ENCODE results near the gene GLP2R.

GLP2R gene

DNA sequence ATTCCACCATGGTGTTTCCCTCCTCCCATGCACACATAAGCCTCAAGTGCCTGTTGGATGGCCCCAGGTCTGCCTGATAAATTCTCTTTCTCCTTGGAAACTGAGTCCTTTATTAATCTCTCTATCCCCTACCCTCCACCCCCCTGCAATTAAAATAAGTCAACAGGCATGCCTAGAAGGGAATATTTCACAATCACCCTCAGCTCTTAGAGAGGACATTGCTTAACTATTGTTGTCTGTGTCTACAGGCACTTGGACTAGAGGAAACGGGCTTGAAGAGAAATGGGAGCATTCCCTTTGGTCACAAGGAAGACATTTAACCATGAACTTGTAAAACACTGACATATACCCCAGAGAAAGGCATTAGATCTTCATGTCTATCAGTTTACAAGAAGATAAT lies 39.9 kb downstream of the GLP2R start:
- CTCF ChIA-PET = interaction anchor here (0.6 to 0.7 kb wide), 2 partner anchors 24 to 818 kb away, joined by 3 to 4 read pairs; no protein-coding TSS in a partner anchor
- no peak overlapping the region for H3K27ac ChIP-seq (ENCODE audit: extremely low read depth, low read depth, low read length)
- TF ChIP-seq ZEB2 (tag by site-specific recombination; IDR thresholded peaks at IDR 0.05) (no peak), HOXC10 (CRISPR knock-in tag; IDR thresholded peaks at IDR 0.05) (no peak), ZNF830 (tag by site-specific recombination; IDR thresholded peaks at IDR 0.05; ENCODE audit: low read depth) (no peak)
- TF ChIP-seq, protein P1, sequence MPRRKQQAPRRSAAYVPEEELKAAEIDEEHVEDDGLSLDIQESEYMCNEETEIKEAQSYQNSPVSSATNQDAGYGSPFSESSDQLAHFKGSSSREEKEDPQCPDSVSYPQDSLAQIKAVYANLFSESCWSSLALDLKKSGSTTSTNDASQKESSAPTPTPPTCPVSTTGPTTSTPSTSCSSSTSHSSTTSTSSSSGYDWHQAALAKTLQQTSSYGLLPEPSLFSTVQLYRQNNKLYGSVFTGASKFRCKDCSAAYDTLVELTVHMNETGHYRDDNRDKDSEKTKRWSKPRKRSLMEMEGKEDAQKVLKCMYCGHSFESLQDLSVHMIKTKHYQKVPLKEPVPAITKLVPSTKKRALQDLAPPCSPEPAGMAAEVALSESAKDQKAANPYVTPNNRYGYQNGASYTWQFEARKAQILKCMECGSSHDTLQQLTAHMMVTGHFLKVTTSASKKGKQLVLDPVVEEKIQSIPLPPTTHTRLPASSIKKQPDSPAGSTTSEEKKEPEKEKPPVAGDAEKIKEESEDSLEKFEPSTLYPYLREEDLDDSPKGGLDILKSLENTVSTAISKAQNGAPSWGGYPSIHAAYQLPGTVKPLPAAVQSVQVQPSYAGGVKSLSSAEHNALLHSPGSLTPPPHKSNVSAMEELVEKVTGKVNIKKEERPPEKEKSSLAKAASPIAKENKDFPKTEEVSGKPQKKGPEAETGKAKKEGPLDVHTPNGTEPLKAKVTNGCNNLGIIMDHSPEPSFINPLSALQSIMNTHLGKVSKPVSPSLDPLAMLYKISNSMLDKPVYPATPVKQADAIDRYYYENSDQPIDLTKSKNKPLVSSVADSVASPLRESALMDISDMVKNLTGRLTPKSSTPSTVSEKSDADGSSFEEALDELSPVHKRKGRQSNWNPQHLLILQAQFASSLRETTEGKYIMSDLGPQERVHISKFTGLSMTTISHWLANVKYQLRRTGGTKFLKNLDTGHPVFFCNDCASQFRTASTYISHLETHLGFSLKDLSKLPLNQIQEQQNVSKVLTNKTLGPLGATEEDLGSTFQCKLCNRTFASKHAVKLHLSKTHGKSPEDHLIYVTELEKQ (tag by site-specific recombination; IDR thresholded peaks at IDR 0.05; ENCODE audit: borderline replicate concordance) = no peak
- no peaks in the 10 kb centered on the region for H3K36me3 ChIP-seq (ENCODE audit: control insufficient read depth in 2 of 2, insufficient read depth in 1 of 2, low read length in 2 of 2)
- POLR2A ChIA-PET = interaction anchor here (0.6 kb wide), 1 partner anchor 23 kb away, joined by 5 read pairs; no protein-coding TSS in a partner anchor
- no peaks in the 10 kb centered on the region for H3K4me1 ChIP-seq (ENCODE audit: control insufficient read depth, insufficient read depth, low read length)
- no peaks in the 10 kb centered on the region for H3K9me3 ChIP-seq (ENCODE audit: control insufficient read depth, insufficient read depth, low read depth, low read length)
- H3K4me3 ChIP-seq (ENCODE audit: low read depth, low read length) = no peak overlapping the region

- Histone ChIP-seq H3K4me1 (ENCODE audit: control insufficient read depth, insufficient read depth, low read length) (no peaks in the 10 kb centered on the region), H3K36me3 (ENCODE audit: control insufficient read depth in 2 of 2, insufficient read depth in 1 of 2, low read length in 2 of 2) (no peaks in the 10 kb centered on the region), H3K4me3 (ENCODE audit: low read depth, low read length) (no peak overlapping the region), H3K27ac (ENCODE audit: extremely low read depth, low read depth, low read length) (no peak overlapping the region), H3K9me3 (ENCODE audit: control insufficient read depth, insufficient read depth, low read depth, low read length) (no peaks in the 10 kb centered on the region)
- CTCF ChIA-PET = interaction anchor here (1.7 kb wide), 1 partner anchor 21 kb away, joined by 9 read pairs; no protein-coding TSS in a partner anchor
- no peak for TF ChIP-seq MZF1 (tag by site-specific recombination; IDR thresholded peaks at IDR 0.05; ENCODE audit: borderline replicate concordance)
- TF ChIP-seq ZNF610 (tag by site-specific recombination; IDR thresholded peaks at IDR 0.05; ENCODE audit: borderline replicate concordance) = no peak
- no peak for TF ChIP-seq ZNF518A (tag by site-specific recombination; conservative IDR thresholded peaks at IDR 0.05; ENCODE audit: low read depth)
- TF ChIP-seq ZNF768 (tag by site-specific recombination; IDR thresholded peaks at IDR 0.05) = no peak
- no peak for TF ChIP-seq ZNF701 (tag by site-specific recombination; IDR thresholded peaks at IDR 0.05)
- no peak for TF ChIP-seq WT1 (tag by site-specific recombination; IDR thresholded peaks at IDR 0.05)
- TF ChIP-seq, protein P2, sequence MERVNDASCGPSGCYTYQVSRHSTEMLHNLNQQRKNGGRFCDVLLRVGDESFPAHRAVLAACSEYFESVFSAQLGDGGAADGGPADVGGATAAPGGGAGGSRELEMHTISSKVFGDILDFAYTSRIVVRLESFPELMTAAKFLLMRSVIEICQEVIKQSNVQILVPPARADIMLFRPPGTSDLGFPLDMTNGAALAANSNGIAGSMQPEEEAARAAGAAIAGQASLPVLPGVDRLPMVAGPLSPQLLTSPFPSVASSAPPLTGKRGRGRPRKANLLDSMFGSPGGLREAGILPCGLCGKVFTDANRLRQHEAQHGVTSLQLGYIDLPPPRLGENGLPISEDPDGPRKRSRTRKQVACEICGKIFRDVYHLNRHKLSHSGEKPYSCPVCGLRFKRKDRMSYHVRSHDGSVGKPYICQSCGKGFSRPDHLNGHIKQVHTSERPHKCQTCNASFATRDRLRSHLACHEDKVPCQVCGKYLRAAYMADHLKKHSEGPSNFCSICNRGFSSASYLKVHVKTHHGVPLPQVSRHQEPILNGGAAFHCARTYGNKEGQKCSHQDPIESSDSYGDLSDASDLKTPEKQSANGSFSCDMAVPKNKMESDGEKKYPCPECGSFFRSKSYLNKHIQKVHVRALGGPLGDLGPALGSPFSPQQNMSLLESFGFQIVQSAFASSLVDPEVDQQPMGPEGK (tag by site-specific recombination; IDR thresholded peaks at IDR 0.05) = no peak
- TF ChIP-seq SCRT2 (tag by site-specific recombination; IDR thresholded peaks at IDR 0.05) = no peak
- no peak for TF ChIP-seq ZBTB21 (tag by site-specific recombination; IDR thresholded peaks at IDR 0.05)
- TF ChIP-seq ZNF248 (tag by site-specific recombination; IDR thresholded peaks at IDR 0.05) = no peak
- no peak for TF ChIP-seq GFI1B (tag by site-specific recombination; IDR thresholded peaks at IDR 0.05)
- TF ChIP-seq, protein P3, sequence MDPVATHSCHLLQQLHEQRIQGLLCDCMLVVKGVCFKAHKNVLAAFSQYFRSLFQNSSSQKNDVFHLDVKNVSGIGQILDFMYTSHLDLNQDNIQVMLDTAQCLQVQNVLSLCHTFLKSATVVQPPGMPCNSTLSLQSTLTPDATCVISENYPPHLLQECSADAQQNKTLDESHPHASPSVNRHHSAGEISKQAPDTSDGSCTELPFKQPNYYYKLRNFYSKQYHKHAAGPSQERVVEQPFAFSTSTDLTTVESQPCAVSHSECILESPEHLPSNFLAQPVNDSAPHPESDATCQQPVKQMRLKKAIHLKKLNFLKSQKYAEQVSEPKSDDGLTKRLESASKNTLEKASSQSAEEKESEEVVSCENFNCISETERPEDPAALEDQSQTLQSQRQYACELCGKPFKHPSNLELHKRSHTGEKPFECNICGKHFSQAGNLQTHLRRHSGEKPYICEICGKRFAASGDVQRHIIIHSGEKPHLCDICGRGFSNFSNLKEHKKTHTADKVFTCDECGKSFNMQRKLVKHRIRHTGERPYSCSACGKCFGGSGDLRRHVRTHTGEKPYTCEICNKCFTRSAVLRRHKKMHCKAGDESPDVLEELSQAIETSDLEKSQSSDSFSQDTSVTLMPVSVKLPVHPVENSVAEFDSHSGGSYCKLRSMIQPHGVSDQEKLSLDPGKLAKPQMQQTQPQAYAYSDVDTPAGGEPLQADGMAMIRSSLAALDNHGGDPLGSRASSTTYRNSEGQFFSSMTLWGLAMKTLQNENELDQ (tag by site-specific recombination; IDR thresholded peaks at IDR 0.05; ENCODE audit: low read depth) = no peak
- no peak for TF ChIP-seq ZNF791 (tag by site-specific recombination; IDR thresholded peaks at IDR 0.05)
- TF ChIP-seq ZNF514 (tag by site-specific recombination; IDR thresholded peaks at IDR 0.05) = no peak
- no peak for TF ChIP-seq KLF8 (tag by site-specific recombination; IDR thresholded peaks at IDR 0.05)
- POLR2A ChIA-PET = no interaction called here
These were observed 42.8 kb downstream of the GLP2R start for GRCh38 chr17:9868552-9868951.
